Activated T-cell treated with anti-CD3 and anti-CD28 coated beads for 1 hour (primary cell): ENCODE data around the gene POU6F2.
"Not testable (repeated sequence)": the region's sequence is repeated elsewhere in the genome, so short reads cannot be mapped to it uniquely, and the experiment has no call there.

Experiments used
- DNase-seq: peaks from one replicate; pipeline ENCODE4 v3.0.0-alpha.2; 2020; ENCODE audit warnings: low read depth

Gene POU6F2

DNA sequence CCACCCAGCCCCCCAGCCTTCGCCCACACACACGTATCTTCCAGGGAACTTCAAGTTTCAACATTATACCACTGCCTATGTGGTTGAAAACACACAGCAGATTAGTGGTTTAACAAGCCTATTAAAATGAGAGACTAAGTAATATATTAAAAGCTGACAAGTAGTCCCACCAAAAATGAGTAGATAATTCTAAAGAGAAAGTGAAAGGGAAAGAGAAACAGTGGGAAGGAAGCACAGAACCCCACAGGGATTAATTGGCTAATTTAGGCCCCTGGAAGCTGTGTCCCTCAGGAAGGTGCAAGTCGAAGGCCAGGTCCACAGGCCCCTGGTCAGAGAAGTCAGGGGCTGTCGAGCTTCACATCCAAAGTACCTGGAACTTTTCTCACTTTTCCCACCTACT is 378.0 kb downstream of the POU6F2 start:
- DNase-seq = no peak

DNA sequence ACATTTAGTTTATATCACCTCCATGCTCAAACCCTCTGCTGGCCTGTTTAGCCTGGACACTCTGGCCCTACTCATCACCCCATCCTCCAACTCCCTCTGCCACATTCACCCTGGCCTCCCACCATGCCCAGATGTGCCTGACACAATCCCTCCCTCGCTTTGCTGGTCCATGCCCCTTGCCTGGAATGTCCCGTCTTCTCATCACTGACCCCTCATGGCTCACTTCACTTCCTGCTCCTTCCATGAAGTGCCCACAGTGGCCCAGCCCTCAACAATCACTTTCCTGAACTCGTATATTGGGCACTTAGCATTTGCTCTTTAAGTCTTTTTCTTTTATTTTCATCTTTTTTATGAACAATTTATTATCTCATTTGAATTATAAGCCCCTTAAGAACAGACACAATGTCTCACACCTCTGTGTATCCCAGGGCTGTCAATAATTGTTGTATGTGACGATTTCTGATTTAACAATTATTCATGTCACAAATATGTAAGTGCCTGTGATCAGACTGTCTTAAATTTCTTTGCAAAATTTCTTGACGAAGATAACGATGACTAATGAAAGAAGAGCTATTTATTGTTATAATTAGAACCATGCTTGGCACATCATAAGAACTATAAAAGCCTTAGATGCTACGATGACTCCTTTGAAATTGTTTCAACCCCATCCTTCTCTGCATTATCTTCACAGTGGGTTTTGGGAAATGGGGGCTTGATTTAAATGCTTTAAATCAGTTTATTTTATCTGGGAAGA is 378.6 kb downstream of the POU6F2 start:
- no peak for DNase-seq

DNA sequence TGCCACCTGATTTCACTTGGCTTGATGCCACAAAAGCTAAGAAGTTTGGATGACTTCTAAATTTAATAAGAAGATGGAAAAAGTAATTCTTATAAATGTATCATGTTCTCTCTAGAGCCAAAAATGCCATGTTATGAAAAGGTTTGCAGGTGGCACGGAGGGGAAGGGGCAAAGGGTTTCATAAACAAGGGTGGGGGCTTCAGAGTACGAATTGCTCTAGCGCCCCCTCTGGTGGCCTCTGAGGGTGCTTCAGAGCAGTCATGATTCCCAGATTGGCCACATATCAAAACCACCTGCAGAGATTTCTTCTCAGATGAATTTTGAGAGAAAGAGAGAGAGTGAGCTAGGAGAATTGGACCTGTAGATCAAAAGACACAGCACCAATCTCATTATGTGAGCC is 379.9 kb downstream of the POU6F2 start:
- DNase-seq = no peak

DNA sequence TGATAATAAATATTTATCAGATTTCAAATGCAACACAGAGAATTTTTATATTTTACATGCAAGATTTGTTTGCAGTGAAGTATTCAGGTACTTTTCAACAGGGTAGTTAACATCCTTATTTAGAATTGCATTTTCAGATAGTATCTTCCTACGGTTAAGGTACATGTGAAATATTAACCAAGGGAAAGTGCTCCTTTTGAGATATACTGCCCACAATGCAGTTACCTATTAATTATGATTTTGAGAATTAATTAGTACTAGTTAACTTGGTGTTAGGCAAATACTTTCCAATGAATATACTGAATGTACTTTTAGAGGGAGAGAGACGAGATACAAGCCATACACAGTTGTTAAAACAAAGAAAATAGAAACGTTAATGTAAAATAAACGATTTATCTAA is 382.3 kb downstream of the POU6F2 start:
- DNase-seq = no peak

DNA sequence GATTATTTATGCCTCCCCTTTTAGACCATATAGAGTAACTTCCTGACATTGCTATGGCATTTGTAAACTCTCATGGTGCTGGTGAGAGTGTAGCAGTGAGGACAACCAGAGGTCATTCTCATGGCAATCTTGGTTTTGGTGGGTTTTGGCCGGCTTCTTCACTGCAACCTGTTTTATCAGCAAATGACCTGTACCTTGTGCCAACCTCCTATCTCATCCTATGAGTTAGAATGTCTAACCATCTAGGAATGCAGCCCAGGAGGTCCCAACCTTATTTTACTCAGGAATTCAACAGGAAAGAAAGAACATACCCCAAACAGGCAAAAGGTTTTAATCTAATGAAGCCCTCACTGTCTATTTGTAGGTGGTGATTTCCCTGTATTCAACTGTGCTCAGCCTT is 383.1 kb downstream of the POU6F2 start:
- no peak for DNase-seq

DNA sequence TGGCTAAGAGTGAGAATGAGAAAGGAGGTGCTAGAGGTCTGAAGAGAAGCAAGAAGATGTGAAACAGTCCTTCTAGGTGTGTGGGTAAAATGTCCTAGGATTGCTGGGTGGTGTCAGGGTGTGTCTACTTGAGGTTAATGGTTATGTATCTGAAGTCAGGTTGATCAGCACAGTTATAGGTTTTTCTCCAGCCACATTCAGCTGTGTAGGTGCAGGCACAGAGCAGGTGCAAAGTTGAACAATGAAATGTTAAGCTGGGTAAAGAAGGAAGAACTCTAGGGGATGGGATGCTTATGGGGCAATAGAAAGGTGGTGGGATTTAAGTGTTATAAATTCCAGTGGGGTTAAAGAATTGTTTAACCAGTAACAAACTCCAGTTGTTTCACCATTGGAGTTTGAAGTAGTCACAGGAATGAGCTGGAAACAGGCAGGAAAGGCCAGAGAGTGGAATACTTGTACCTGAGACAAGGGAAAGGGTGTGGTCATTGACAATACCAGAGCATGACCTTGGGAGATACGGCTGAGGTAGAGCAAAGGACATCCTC is 388.1 kb downstream of the POU6F2 start:
- no peak for DNase-seq

DNA sequence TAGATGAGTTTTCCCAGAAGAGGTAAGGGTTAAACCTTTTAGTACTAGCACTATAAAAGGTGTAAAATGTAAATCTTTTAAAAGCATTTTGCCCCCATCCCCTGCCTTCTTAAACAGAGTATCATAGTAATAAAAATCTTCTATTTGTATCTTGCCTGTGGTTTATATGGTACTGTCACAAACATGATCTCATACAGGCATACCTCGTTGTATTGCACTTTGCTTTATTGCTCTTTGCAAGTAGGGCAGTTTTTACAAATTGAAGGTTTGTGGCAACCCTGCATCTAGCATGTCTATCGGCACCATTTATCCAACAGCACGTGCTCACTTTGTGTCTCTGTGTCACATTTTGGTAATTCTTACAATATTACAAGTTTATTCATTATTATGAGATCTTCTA is 389.7 kb downstream of the POU6F2 start:
- DNase-seq = no peak

DNA sequence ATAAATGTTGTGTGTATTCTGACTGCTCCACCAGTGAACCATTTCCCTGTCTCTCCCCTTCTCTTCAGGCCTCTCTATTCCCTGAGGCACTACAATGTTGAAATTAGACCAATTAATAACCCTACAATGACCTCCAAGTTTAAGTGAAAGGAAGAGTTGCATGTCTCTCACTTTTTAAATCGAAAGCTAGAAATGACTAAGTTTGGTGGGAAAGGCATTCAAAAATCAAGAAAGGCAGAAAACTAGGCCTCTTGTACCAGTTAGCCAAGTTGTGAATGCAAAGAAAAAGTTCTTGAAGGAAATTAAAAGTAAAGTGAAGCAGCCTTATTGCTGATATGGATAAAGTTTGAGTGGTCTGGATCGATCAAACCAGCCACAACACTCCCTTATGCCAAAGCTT is 390.2 kb downstream of the POU6F2 start:
- no peak for DNase-seq

DNA sequence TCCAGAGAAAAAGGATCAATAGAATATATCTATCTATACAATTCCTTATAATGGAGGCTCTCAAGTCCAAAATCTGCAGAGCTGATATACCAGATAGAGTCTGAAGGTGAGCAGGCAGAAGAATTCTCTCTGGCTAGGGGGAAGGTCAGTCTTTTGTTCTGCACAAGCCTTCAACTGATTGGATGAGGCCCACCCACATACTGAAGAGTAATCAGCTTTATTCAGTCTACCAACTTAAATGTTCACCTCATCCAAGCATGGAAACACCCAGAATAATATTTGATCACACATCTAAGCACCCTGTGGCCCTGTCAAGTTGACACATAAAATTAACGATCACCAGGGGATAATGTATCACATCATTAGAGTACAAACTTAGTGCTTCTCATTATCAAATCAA is 394.7 kb downstream of the POU6F2 start:
- DNase-seq = no peak

DNA sequence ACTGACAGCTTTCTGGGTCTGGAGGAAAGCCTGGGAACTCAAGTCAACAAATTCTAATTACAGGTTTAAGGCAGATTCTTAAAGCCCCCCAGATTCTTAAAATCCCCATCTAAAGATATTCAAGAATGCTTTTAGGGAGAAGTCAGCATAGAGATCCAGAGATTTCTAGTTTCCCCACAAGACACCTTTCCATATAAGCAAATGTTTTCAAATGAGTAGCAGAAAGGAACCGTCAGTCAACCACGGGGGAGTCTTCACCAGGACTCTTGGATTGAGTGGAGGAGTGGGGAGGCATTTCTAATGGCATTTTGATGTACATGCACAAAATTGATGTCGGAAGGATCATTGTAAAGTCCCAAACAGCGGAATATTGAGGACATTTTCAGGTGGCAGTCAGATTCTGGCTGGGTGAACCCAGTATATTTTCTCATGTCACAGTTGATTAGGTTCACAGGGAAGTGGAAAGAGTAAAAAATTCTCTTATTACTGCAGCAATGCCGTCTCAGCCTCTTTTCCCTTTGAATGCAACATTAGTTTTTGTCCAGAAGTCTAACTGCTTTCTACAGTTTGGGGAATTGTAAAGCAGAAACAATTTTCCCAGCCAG is 396.8 kb downstream of the POU6F2 start:
- no peak for DNase-seq

DNA sequence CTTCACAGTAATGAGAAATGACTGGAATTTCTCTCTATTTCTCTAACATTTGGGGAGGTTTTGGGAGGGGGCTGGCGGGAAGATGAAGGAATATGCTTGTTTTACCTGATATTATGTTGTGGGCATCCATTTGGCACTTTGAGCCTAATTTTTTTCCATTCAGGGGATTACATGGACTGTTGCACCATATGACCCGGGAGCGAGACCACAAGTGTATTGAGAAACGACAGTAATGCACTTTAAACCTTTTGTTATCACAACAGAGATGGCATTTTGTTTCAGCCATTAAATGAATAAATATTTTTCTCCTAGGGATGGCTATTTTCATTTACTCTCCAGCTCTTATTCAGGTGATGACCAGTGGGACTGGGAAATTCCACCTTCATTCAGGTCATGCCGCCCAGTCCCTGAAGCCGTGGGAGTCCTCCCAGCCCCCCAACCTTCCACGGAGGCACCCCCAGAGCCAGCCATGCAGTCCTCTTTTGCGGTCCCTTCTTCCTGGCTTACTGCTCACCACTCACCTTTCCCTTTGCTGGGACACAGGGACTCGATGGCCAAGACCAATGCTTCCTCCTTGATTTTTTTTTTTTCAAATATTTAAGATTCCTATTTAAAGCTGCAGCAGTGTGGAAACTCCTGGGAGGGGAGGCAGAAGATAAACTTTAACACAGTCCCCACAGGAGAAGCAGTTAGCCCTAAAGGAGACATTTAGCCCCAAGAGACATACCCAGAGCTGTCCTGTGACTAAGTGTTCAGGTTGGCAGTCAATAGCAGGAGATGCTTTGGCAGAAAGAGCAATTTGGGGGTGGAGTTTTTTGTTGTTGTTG is 397.6 kb downstream of the POU6F2 start:
- no peak for DNase-seq

DNA sequence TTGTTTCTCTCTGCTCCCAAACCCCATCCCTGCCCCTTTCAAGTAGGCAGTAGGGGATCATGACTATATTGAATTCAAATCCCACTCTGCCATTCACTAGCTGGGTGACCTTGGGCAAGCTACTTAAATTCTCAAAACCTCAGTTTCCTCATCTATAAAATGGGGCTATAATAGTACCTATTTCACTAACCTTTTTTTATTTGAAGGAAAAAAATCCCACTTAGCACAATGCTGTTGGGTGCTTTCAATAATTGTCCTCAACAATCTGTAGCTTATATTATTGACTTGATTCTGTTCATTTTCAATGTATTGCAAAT is 398.1 kb downstream of the POU6F2 start:
- DNase-seq = no peak

DNA sequence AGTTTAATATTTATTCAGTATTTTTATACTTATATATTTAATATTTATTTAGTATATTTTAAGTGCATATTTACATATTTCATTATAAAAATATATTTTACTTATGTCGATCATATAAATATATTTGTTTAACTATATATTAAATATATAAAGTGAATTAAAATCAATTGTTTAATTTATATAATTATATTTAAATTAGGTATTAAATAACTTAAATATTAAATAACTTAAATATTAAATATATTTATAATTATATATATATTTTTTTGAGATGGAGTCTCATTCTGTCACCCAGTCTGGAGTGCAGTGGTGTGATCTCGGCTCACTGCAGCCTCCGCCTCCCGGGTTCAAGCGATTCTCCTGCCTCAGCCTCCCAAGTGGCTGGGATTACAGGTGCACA is 399.2 kb downstream of the POU6F2 start:
- not testable (repeated sequence) for DNase-seq

DNA sequence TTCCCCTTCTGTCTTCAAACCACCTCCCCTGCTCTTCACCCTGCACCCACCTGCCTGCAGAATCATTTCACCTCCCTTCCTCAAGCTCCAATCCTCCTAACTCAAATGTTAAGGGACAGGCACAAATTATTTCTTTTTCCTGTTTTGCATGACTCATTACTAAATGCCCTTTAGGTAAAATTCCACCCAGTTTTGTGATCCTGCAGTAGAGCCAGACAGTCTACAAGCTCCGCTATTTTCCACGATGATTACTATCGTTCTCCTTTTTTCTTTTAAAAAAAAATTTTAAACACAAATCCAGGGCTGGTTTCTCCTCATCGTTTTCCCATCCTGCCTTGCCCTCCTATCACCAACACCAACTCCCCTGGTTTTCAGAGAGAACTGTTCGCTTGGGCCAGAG is 401.7 kb downstream of the POU6F2 start:
- no peak for DNase-seq

DNA sequence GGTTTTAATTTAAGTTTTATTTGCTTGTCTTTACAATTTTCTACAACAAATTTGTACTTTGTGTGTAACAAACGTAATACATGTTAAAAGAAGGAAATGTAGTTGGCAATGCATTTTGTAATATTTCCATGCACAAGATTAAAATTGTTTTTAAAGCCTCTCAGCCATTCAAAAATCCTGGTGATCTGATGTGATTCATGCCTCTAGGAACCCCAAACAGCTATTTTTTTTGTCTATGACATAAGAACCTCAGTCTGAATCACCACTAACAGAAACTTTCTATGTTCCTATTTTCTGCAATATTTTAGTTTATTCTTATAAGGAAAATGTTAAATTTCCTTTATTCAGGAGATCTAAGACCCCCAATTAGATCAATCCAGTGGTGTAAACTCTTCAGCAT is 405.4 kb downstream of the POU6F2 start:
- no peak for DNase-seq

DNA sequence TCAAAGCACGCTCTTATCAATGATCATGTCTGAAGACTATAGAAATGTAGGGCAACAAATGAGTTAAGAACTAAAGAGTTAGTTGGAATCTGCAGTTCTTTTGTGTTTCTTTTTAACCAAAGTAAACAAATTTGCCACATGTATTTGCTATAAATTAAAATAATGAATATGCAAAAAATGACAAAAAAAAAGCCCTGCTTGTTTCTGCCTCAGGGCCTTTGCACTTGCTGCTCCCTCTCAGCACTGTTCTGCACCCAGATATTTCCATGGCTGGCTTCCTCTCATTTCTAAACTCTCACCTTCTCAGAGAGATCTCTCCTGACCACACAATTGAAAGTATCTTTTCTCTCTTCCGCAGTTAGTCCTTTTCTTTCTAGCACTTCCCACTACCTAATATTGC is 406.7 kb downstream of the POU6F2 start:
- no peak for DNase-seq

DNA sequence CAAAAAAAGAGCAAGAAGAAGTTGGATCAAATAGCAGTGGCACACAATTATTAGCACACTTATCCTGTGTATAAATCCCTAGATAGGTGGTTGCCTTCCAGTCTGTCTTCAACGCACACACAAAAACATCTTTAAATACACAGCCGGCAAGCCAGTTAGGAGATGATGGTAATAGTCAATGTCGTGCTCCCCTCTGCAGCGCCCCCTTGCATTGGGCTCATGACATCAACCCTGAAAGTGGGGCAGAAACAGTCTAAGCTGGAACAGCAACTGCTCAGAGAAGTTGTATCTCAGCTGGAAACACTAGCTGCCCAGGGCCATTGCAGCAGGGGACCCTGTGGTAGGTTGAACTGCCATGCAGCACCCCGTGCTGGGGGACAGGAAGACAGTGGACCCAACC is 409.0 kb downstream of the POU6F2 start:
- DNase-seq = no peak

DNA sequence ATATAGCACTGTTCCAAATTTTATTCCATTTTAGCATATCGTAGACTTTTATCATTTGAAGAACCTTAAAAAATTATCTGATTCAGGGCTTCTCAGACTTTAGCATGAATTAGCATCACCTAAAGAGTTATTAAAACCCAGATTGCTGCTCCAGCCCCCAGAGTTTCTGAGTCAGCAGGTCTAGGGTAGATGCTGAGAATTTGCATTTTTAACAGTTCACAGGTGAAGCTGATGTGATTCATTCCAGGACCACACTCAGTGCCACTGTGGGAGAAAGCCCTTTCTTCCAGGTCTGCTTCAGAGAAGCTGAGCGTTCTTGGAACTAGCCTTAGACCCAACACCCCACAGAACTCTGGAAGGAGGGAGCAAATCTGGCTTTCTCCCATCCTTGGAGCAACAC is 414.4 kb downstream of the POU6F2 start:
- DNase-seq = no peak

DNA sequence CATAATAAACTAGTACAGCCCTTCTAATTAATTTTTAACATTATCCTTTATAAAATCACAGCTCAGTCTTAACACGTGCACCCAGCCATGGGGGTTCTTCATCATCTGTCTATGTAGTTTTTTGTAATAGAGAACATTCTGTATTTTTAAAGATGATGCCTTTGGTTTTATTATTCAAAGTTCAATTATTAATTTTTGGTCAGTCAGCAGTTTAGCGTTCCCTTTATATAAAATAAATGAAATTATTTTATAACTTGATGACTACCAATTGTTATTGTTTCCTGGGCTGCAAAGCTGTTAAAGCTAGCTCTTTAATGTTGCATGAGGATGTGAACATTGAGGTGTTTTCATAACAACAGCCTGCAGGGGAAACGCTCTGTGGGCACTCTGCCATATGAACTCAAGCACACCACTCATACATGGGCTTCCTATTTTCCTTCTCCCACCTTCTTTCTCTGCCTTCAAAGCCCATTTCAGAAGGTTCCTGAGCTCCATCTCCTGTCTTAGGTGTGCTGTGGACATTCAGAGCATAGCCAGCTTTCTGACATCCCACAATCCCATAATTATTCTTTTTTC is 416.5 kb downstream of the POU6F2 start:
- no peak for DNase-seq

DNA sequence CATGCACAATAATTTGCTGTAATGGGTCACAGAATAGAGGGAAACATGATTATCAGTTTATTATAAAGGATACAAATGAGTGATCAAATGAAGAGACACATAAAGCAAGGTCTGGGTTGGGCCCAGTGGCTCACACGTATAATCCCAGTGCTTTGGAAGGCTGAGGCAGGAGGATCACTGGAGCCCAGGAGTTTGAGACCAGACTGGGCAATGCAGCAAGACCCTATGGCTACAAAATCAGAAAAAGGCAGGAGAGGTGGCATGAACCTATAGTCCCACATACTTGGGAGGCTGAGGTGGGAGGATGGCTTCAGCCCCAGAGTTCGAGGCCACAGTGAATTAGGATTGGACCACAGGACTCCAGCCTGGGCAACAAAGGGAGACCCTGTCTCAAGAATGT is 421.7 kb downstream of the POU6F2 start:
- no peak for DNase-seq

DNA sequence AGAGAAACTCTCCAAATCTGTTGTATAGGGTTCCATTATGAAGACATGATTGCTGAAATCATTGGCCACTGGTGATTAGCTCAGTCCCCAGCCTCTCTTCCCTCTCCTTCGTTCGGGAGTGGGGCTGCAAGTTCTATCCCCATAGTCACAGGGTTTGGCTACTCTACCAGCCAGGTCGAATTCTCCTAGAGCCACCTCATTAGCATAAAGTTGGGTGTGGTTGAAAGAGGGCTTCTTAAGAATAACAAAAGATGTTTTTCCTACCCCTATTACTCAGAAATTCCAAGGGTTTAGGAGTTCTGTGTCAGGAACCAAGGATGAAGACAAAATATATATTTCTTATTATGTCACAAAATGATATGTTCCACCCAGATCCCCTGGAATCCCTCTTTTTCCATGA is 422.3 kb downstream of the POU6F2 start:
- no peak for DNase-seq

DNA sequence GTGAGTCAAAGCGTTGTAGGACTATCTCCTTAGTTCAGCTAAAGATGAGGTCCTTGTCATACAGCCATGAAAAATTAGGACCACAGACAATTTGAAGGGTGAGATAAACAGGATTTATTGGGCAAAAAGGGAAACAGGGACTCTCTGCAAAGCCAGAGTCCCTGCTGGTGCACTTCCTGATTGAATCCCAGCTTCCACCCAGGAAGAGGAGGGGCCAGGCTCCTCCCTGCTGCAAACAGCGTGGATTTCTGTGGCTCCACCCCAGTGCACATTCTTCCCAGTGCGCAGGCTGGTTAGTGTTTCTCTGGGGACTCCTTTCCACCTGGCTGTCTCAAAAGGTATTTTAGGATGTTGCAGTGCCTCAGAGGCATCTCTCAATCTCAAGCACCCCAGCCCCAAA is 423.1 kb downstream of the POU6F2 start:
- no peak for DNase-seq

DNA sequence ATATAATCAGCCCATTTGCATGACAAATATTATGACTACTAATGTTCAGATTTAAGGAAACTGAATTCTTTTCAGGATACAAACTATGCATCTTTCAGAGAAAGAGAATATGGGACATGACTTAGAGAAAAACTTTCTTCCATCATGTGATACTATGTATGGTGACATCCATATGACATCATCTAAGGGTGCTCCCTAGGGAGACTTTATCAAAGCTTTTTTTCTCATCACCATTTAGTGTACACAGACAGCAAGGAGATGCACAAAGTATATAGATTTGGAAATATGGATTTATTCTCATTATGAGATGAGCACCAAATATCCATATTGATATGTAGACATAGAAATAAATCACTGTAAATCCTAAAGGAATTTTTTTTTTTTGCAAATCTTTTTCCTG is 424.3 kb downstream of the POU6F2 start:
- no peak for DNase-seq
